GM19035 (cell line): Measurements from ENCODE around the gene PRIMA1.

Experiments
- ATAC-seq: cut with Tn5 transposase; IDR thresholded peaks from one replicate; pipeline ENCODE4 v1.9.1; 2021; ENCODE audit not compliant: unreplicated experiment

The PRIMA1 gene

GRCh38 chr14:93715279-93715927, 72.9 kb downstream of the PRIMA1 start:
- no peak for ATAC-seq

GRCh38 chr14:93714605-93715004, 73.7 kb downstream of the PRIMA1 start:
- ATAC-seq, result no peak

GRCh38 chr14:93713726-93714405, 74.4 kb downstream of the PRIMA1 start:
- no peak for ATAC-seq

DNA sequence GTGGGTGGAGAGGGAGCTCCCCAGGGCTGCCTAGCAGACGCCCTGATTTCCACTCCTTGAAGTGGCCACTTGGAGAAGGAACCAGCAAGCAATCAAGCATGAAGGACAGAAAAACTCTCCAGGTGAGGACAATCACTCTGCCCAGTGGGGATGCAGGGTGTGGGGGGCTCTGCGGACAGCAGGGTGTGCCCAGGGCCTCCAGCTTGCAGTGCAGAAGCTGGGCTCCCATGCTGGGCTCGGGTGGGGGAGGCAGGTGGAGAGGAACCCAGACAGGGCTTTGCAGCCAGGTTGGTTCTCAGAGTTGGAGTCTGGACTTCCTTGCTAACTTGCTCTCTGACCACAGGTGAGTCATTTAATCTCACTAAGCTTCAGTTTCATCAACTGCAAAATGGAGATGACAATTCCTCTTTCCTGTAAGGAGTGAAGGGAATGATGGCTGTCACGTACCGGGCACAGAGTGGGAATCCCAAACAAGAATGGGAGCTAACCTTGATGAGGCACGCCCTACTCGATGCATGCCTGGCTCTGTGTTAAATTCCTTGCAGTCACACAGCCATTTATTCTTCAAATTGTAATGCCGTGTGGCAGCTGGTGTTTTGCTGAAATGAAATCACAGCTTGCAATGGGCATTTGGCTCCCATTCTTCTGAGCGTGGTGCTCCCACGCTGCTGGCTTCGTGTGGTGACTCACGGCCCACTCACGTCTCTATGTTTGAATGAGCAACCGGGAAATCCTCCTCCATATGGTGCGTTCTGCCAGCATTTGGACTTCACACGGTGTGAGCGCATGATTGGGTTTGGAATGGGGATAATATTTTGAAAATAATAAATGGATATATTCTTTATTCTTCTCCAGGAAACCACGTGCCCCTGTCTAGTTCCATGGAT, 75.2 kb downstream of the PRIMA1 start:
- ATAC-seq, result no peak

DNA sequence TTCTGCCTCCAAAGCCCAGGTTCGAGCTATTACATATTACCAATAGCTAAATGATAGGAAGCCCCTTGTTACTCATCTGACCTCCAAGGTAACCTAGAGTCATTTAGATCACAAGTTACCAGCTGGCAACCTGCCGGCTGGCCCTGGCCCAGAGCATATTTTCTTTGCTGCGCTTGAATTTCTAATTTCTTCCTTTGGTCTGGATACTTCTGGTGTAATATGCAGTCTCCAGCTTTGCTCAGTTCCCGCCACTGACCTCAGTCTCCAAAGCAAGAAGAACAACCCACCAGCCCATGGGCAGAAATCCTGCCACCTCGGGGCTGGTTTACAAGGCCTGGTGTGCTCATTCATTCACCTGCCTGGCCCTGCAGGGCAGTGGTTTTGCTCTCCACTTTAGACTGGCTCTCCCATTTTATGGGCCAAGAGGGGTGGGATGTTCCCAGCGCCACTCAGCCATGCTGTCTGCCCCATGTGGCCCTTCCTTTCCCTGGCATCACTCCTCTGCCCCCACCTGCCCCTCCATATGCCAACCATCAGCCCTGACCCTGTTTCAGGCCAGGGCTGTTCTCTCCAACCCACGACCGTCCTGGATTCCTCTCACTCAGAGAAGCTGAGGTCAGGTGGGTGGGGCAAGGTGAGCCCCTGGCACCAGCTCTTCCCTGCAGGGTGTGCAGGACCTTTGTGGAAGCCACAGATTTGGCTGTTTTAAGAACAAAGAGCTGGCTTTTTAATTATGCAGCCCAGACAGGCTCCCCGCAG, 76.0 kb downstream of the PRIMA1 start:
- ATAC-seq, result no peak

- ATAC-seq, result no peak
Measured at GRCh38 chr14:93709249-93709648, 79.0 kb downstream of the PRIMA1 start.

DNA sequence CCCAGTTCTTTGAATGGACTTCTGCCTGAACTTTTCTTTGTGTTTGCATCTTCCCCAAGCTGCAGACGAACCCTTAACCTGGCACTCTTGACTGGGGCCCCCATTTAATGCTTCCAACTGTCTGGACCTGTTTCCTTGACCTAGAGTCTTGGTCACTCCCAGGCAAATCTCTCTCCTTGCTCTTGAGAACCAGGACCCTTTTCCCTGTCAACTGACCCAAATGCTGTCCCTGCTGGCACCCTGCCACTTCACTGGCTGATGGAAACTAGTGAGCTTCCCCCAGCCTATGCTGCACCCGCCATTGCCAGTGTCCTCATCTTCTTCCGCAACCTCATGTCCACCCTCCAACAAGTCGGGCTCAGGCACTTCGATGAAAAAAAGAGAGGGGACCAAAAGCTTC, 79.5 kb downstream of the PRIMA1 start:
- no peak for ATAC-seq

DNA sequence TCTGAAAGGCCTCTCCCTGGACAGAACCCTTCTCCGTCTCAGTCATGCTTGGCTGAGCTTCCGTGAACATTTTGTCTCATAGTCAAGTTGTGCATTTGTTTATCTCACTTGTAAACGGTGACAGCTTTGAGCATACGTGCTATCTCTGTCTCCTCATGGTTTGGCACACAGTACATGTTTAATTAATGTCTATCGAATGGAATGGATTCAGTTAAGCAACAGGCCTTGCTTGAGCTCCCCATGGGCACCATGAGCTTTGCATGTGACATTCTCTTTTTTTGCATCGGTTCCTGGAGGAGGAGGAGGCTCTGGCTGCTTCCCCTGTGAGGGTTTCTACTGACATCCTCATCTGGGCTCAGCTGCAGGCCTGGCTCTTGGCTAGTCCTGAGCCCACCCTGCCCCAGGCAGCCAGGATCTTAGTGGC, 80.0 kb downstream of the PRIMA1 start:
- ATAC-seq, result no peak

DNA sequence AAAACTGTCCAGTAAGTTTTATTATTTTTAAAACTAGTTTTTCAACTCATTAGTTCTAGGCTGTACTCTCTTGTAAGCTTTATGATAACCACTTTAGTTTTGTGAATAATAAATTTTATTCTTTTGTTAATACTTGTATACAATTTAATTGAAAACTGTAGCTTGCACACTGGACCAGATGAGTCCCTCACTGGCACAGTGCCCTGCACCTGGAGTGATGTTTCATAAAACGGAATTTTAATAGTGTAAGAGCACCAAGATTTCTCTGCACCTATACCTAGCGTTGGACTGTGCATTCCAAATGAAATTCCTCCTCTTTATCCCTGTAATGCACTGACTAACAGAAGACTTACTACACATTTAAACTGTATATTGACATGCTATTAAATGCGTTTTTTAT, 80.8 kb downstream of the PRIMA1 start:
- ATAC-seq, result no peak

GRCh38 chr14:93706360-93706955, 81.8 kb downstream of the PRIMA1 start:
- ATAC-seq, result no peak

DNA sequence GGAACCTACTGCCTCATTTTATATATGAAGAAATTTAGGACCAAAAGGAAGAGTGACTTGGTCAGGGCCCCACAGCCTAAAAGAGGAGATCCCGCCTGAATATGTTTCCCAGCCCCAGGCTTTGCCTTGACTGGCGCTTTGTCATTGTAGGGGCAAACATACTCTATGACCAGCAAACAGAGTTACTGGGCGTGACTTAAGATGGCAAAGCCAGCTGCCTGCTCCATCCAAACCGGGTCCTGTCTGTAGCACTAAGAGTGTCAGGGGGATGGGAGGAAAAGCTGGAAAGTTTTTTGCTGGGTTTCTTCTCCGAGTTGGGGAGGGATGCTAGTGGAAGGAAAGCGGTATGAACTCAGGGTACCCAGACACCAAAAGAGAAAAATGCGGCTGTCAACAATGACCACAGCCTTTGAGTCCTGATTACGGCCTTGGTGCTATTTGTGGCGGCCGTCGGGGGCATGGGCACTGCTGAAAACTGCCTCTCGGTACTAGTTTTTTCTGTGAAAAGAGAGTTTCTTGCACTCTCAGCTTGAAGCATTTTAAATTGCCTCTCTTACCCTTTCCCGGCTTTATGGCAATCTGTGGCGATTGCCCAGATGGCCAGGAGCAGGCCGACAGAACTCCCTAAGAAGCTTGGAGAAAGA, 82.7 kb downstream of the PRIMA1 start:
- no peak for ATAC-seq

DNA sequence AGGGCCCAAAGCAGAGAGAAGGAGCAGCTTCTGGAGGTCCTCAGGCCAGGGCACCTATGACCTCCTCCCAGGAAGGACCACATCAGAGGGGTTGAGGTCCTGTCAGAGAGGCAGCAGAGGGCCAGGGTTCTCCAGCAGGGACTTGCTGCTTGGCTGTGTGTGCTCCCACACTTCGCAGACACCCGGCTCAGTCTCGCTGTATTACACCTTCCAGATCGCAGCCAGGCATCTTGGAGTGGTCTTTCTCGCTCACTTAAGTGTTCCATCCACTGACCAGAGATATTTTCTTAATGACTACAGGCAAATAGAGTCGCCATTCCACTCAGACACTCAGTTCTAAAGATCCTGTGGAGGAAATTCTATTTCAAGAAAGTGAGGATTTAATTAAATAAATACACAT, 84.3 kb downstream of the PRIMA1 start:
- ATAC-seq, result no peak

- no peak for ATAC-seq
Measured at GRCh38 chr14:93702946-93703345, 85.3 kb downstream of the PRIMA1 start.

- ATAC-seq, result no peak
Measured at GRCh38 chr14:93701562-93701961, 86.7 kb downstream of the PRIMA1 start.

- no peak for ATAC-seq
Measured at GRCh38 chr14:93700928-93701327, 87.4 kb downstream of the PRIMA1 start.

DNA sequence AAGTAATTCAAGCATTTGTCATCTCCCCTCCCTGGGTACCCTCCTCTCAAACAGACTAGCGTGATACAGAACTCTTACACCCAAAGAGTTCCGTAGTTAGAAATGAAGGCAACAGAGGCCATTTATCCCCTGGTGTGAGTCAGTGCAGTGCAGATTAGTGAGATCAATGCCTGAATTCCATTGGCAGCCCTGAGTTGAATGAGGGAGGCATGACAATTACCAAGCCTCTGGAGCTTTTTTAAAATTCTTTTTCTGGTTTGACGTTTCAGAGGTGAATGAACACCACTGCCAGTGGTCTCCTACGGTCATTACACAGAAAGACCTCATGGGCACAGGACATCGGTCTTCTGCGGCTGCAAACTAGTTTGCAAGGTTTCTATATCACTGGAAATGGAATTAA, 94.4 kb downstream of the PRIMA1 start:
- no peak for ATAC-seq

DNA sequence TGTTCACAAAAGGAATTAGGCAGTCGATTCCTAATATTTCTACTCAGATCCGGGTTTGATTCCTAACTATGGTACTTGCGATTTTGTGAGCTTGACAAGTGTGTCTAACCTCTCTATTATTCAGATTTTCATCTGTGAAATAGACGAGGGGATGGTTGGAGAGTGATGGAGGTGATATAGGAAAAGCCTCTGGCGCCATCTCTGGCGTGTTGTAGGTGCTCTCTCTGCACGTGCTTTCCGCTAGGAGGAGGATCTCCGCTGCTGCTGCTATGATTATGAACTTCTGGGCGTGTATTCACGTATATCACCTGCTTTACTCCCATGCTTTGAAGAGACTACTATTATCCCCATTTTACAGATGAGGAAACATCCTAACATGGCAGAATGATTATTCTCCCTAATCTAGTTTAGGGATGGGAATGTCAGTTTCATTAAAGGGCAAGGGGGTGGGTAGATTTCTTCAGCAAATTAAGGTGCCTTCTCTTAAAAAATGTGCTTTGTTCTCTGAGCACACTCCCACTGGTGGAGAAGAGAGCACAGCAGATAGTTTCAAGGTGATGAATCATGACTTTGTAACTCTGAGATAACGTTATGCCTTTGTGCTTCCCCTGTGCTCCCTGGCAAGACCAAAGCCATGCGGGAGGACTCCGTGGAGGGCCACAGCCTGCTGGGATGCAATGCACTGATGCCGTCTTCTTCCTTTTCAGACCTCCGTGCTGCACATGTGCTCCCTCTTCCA, 97.1 kb downstream of the PRIMA1 start:
- ATAC-seq, result no peak

- no peak for ATAC-seq
Measured at GRCh38 chr14:93690146-93690545, 98.1 kb downstream of the PRIMA1 start.

DNA sequence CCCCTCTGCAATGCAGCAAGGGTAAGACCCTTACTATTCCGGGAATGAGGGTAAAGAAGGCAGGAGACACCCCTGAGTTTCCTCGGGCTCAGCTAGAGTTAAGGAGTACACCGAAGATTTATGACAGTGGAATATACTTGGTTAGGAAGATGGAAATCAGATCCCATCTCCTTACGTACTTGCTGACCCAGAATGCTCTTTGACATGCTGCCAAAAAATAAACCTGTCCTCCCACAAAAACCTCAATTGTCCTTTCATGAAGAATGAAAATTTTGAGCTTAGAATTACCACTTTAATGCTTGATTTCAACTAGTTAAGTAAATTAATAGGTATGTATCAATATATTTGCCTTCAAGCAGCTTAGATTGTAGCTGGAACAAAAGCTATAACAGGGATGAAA, 99.5 kb downstream of the PRIMA1 start:
- ATAC-seq, result no peak

DNA sequence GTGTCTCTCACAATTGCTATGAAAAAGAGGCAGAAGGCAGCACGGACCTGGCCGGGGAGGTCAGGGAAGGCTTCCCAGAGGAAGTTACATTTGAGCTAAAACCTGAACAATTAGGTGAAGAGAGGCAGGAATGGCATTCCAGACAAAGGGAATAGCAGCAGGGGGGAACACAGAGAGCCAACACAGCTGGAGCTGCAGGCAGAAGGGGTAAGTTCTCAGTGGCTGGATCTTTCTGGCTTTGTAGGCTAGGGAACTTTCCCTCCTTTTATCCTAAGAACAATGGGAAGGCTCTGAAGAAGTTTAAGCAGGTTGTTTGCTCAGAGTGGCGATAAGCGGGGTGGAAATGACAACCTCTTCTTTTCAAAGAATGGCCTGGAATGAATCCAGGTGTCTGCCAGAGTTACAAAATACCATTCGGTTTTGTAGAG, 100.0 kb downstream of the PRIMA1 start:
- no peak for ATAC-seq
